IPS-18c (cell line): ENCODE measurements around the gene CFAP61.
"Not testable (repeated sequence)": the region's sequence is repeated elsewhere in the genome, so short reads cannot be mapped to it uniquely, and the experiment has no call there.

Experiments
- H3K4me3 ChIP-seq: 2 replicates; pipeline ENCODE4 v1.7.0; 2013; ENCODE audit warnings: low read depth, mild to moderate bottlenecking, low read length, moderate library complexity; ENCODE audit not compliant: insufficient read depth
- H3K9me3 ChIP-seq: one replicate; pipeline ENCODE4 v1.6.1; 2013; ENCODE audit warnings: mild to moderate bottlenecking, low read length, moderate library complexity; ENCODE audit not compliant: control insufficient read depth, insufficient read depth

CFAP61 gene

DNA sequence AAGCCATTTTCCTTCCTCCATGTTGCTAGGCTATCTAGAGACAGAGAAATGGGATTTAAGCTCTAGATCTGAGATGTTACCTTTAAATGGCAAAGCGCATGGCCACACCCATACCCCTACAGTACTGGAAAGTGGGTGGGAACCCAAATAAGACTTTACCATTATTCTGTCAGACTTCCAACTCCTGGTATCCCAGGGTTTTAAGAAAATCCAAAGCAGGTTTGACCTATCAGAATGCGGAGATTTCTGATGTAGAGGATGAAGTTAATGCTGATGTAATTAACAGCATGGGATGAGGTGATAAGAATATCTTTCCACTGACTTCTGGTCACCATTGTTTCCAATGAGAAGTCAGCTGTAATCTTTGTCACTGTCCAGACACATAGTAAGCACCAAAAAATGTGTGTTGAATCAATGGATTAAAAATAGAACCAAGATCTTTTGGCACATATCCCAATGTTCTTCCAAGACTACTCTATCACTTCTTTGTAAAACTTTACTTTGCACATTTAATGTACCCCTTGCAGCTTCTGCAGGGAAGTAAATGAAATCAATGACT is 174.8 kb downstream of the CFAP61 start:
- no peak overlapping the region for H3K4me3 ChIP-seq
- no peaks in the 10 kb centered on the region for H3K9me3 ChIP-seq

DNA sequence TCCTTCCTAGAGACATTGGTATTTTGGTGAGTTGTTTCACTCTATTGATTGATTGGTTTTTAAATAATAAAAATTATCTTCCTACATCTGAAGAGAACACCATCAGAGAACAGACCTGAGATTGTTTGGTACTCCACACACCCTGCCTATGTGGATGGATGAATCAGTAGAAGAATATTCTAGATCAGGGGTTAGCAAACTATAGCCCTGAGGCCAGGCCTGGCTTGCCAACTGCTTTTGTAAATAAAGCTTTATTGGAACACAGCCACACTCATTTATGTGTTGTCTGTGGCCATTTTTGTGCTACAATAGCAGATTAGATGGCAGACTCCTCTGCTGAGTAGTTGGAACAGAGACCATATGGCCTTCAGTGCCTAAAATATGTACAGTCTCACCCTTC is 176.0 kb downstream of the CFAP61 start:
- Histone ChIP-seq H3K9me3 (no peaks in the 10 kb centered on the region), H3K4me3 (no peak overlapping the region)

DNA sequence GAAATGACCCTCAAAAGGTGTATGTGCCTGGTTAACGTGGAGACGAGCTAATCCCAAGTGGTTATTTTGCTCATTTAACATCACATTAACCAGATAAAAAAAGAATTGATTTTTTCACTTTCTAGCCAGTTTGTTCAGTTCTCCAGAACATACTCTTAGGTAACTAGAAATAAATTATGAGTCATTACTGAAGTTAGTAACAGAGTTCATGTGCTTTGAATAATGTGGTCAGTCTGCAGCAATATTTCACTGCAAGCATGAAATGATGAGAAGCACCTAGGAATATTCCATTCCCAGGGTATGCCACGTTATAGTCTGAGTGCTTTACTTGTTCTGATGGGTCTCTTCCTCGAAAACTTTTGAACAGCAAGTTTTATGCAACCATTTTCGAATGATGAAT is 177.3 kb downstream of the CFAP61 start:
- Histone ChIP-seq H3K9me3 (no peaks in the 10 kb centered on the region), H3K4me3 (no peak overlapping the region)

GRCh38 chr20:20230741-20231140 is 178.4 kb downstream of the CFAP61 start:
- H3K9me3 ChIP-seq: no peaks in the 10 kb centered on the region

GRCh38 chr20:20231528-20232298 is 179.4 kb downstream of the CFAP61 start:
- Histone ChIP-seq H3K9me3 (no peaks in the 10 kb centered on the region), H3K4me3 (no peak overlapping the region)

More at GRCh38 chr20:20230741-20231140, 178.4 kb downstream of the CFAP61 start:
- no peak overlapping the region for H3K4me3 ChIP-seq

DNA sequence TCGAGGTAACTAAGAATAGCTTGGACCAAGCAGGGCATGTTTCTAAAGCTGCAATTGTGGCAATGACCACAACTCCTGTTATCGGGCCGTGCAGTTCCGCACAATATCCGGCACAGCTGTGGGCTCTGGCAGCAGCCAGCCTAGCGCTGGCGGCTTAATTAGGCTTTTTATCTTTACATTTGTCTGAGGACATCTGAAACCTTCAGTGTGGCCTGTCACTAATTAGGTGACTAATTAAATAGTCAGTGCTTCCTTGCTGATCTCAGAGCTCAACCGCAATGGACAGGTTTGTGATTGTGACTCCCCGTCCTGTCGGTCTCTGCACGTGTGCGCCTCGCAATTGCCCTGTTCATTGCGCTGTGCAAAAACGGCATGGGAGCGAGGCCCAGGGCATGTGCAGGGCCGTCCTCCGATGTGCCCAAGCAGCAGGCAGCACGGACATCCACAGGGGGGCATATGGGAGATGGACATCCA is 180.7 kb downstream of the CFAP61 start:
- Histone ChIP-seq H3K4me3 (no peak overlapping the region), H3K9me3 (no peaks in the 10 kb centered on the region)

DNA sequence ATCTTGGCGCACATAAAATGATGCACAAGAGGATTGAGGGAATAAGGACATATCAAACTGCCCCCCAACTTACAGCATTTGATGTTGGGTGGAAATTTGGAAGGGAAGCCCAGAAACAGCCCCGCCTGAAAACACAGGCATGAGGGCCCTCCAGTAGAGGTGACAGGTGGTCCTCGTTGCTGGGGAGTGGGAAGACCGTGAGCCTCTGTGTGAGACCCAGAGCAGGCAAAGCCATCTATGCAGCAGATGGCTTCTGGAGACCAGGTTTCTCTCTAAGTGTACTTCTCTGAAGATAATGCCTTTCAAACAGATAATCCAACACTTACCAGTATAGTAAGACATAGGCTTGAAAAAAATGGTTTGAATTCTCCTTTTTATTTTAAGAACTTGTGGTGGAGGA is 183.3 kb downstream of the CFAP61 start:
- Histone ChIP-seq H3K9me3 (no peaks in the 10 kb centered on the region), H3K4me3 (no peak overlapping the region)

- no peak overlapping the region for H3K4me3 ChIP-seq
- H3K9me3 ChIP-seq: no peaks in the 10 kb centered on the region
Measured at GRCh38 chr20:20237093-20237959, 185.0 kb downstream of the CFAP61 start.

GRCh38 chr20:20241976-20242375 is 189.6 kb downstream of the CFAP61 start:
- no peak overlapping the region for H3K4me3 ChIP-seq
- no peaks in the 10 kb centered on the region for H3K9me3 ChIP-seq

- not testable (repeated sequence) for H3K9me3 ChIP-seq, H3K4me3 ChIP-seq
Measured at GRCh38 chr20:20244384-20244783, 192.1 kb downstream of the CFAP61 start.

DNA sequence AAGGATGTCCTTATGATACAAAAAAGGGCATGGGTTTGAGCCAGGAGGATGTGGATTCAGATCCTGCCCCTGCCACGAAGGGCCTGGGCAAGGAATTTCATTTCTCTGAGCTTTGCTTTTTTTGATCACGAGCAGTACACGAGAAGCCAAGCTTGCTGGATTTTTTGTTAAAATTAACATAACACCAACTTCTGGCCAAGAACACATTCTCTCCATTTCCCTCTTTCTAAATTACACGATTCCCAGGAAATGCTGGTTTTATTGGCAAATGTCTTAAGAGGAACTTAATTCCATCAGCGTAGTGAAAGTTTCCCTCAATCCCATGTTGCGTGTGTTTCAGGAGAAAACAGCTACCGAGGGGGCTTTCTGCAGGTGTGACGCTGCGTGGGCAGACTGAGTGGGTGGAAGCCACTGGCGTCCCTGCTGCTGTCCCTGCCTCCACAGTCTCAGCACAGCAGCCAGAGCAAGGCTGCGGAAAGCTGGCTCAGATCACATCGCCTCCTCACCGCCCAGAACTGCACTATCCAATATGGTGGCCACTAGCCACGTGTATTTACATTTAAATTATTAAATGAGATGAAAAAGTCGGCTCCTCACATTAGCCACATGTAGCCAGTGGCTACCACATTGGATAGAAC is 194.8 kb downstream of the CFAP61 start:
- Histone ChIP-seq H3K9me3 (no peaks in the 10 kb centered on the region), H3K4me3 (no peak overlapping the region)

DNA sequence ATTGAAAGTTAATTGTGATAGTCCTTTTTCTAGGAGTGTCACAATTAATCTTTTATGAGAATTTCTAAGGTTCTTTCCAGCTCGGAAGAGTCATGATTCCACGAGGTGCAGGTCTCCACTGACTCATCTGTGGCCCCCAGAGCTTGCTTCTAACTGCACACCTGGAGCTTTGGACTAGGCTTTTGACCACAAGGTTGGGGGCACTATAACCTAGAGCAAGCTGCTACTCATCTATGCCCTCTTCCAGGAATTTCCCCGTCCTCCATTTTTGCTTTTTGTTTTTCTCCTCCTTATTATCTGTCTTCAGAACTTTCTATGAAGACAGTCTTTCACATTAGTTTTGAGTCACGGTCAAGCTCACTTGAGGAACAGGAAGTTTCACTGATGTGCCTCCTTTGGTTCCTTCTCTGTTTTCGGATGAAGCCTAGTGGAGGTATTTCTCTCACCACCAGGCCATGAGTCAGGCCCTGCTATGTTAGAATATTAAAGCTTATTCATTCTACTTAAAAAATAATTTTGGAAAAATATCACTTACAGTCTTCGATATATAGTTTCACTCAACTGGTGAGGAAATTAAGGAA is 196.4 kb downstream of the CFAP61 start:
- H3K4me3 ChIP-seq: no peak overlapping the region
- no peaks in the 10 kb centered on the region for H3K9me3 ChIP-seq

DNA sequence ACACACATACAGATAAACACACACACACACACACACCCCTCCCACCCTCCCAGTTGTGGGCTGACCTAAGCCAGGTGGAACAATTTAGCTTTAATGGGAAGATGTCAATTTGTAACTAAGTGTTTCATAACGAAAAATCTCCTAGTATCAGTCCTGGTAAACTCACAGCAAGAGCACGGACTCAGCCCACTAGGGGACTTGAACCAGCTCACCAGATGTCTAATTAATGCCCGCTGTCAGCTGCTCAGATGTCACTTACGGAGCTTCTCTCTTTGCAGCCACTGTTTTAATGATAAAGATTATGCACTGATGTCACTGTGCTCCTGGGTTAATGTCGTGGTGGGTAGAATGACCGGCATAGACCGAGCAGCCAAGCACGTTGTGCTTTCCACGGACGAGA is 199.0 kb downstream of the CFAP61 start:
- H3K9me3 ChIP-seq: no peaks in the 10 kb centered on the region
- no peak overlapping the region for H3K4me3 ChIP-seq

DNA sequence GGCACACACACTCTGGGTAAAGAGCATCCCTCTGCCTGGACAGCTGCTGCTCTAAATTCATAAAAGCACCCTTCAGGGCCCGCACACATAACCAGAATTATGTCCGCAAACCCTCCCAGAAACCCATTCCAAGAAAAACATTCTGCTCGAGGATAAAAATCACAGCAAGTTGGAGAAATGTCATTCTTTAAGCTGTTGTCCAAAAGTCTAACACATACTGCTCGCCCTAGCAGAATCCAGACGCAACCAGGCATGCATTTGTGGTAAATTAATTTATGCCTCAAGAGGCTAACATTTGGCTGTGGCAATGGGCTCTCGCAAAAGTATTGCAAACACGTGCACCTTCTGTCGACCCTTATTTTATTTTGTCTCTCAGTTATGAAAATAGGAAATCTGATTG is 199.5 kb downstream of the CFAP61 start:
- no peaks in the 10 kb centered on the region for H3K9me3 ChIP-seq
- no peak overlapping the region for H3K4me3 ChIP-seq

- Histone ChIP-seq H3K9me3 (no peaks in the 10 kb centered on the region), H3K4me3 (no peak overlapping the region)
Measured at GRCh38 chr20:20253039-20253743, 200.9 kb downstream of the CFAP61 start.

DNA sequence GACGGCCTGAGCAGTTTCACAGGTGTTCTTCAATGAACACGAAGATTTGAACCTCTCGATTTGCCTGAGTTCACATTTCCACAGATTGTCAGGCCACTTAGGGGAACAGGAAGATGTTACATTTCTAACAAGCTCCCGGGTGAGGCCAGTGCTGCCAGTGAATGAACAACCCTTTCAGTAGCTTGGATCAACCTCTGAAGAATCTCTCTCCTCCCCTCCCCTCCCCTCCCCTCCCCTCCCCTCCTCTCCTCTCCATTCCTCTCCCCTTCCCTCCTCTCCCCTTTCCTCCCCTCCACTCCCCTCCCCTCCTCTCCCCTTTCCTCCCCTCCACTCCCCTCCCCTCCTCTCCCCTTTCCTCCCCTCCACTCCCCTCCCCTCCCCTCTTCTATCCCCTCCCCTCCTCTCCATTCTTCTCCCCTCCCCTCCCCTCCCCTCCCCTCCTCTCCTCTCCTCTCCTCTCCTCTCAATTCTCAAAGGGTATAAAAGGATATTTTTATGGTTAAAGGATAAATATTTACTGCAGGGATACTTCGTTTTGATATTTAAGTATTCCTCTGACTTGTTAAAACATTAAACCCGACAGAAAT is 201.5 kb downstream of the CFAP61 start:
- no peak overlapping the region for H3K4me3 ChIP-seq
- no peaks in the 10 kb centered on the region for H3K9me3 ChIP-seq
